Measurements from ENCODE around the gene ZAR1.

Gene ZAR1

GRCh38 chr4:48490680-48491513 is 845 bp downstream of the ZAR1 start:
- DNase-seq, result no peak

GRCh38 chr4:48491514-48492176 is 1.6 kb downstream of the ZAR1 start:
- no peak for DNase-seq

- DNase-seq, result no peak
Measured at GRCh38 chr4:48493452-48494100, 3.5 kb downstream of the ZAR1 start.

- no peak for DNase-seq
Measured at GRCh38 chr4:48495941-48496340, 5.9 kb downstream of the ZAR1 start.

GRCh38 chr4:48498895-48499294 is 8.8 kb downstream of the ZAR1 start:
- DNase-seq, result no peak

- no peak for DNase-seq
Measured at GRCh38 chr4:48499551-48500066, 9.6 kb downstream of the ZAR1 start.

- no peak for DNase-seq
Measured at GRCh38 chr4:48503233-48504025, 13.4 kb downstream of the ZAR1 start.

- DNase-seq, result no peak
Measured at GRCh38 chr4:48504026-48504330, 13.9 kb downstream of the ZAR1 start.

- DNase-seq, result no peak
Measured at GRCh38 chr4:48504352-48504751, 14.3 kb downstream of the ZAR1 start.

- DNase-seq, result no peak
Measured at GRCh38 chr4:48506716-48507115, 16.7 kb downstream of the ZAR1 start.

GRCh38 chr4:48509543-48509942 is 19.5 kb downstream of the ZAR1 start:
- DNase-seq, result no peak

- no peak for DNase-seq
Measured at GRCh38 chr4:48518143-48518542, 28.1 kb downstream of the ZAR1 start.

GRCh38 chr4:48526406-48526805 is 36.4 kb downstream of the ZAR1 start:
- DNase-seq, result no peak

GRCh38 chr4:48538358-48538757 is 48.3 kb downstream of the ZAR1 start:
- no peak for DNase-seq

- DNase-seq, result no peak
Measured at GRCh38 chr4:48539597-48539996, 49.5 kb downstream of the ZAR1 start.

- DNase-seq, result no peak
Measured at GRCh38 chr4:48542888-48543287, 52.8 kb downstream of the ZAR1 start.

GRCh38 chr4:48543796-48544195 is 53.7 kb downstream of the ZAR1 start:
- no peak for DNase-seq

Data from NCI-H1048 (cell line).